ENCODE data around the gene IMPDH2. TPM values are rescaled to one million over a fixed set of nuclear protein-coding genes. Genes with fewer than 3 reads are reported as not detected.

IMPDH2 gene
- total and polyA plus RNA-seq, 2 experiments from 2014 or later, result 118 to 186 TPM

- Histone ChIP-seq H3K9me3 (ENCODE audit: low read depth) (no peaks in the 10 kb centered on the region), H3K4me3 (peak within 1 kb of the TSS; percentile 82), H3K36me3 (peaks cover 32% of the 10 kb centered on the region), H3K4me1 (ENCODE audit: low read depth) (peaks cover 15% of the 10 kb centered on the region), H3K27ac (peak within 1 kb of the TSS; percentile 44), H3K27me3 (no peaks in the 10 kb centered on the region)
- TF ChIP-seq CTCF (IDR thresholded peaks at IDR 0.05; ENCODE audit: low read depth, low read length), result no peak
- DNase-seq (ENCODE audit: low read depth in 1 of 2, low spot score in 1 of 2), result peak; percentile 64 to 79
These were observed 11.1 kb downstream of the IMPDH2 start, which contains the start of gene DALRD3 for GRCh38 chr3:49017971-49018706. DALRD3 (minus strand) TSS chr3:49018580; CDS start chr3:49018564, 16 bp downstream.

- no peak for TF ChIP-seq CTCF (IDR thresholded peaks at IDR 0.05; ENCODE audit: low read depth, low read length)
- peak overlapping the region; percentile 82 for H3K4me3 ChIP-seq
- H3K4me1 ChIP-seq (ENCODE audit: low read depth), result peaks cover 10% of the 10 kb centered on the region
- peak overlapping the region; percentile 44 for H3K27ac ChIP-seq
- no peak for DNase-seq (ENCODE audit: low read depth in 1 of 2, low spot score in 1 of 2)
- peaks cover 35% of the 10 kb centered on the region for H3K36me3 ChIP-seq
- H3K9me3 ChIP-seq (ENCODE audit: low read depth), result no peaks in the 10 kb centered on the region
- H3K27me3 ChIP-seq, result no peaks in the 10 kb centered on the region
These were observed 11.8 kb downstream of the IMPDH2 start for GRCh38 chr3:49017229-49017970.

GRCh38 chr3:49016414-49017228, 12.6 kb downstream of the IMPDH2 start:
- Histone ChIP-seq H3K27me3 (no peaks in the 10 kb centered on the region), H3K4me1 (ENCODE audit: low read depth) (peaks cover 10% of the 10 kb centered on the region), H3K36me3 (peaks cover 38% of the 10 kb centered on the region), H3K9me3 (ENCODE audit: low read depth) (no peaks in the 10 kb centered on the region), H3K27ac (no peak overlapping the region), H3K4me3 (no peak overlapping the region)
- TF ChIP-seq CTCF (IDR thresholded peaks at IDR 0.05; ENCODE audit: low read depth, low read length), result no peak
- no peak for DNase-seq (ENCODE audit: low read depth in 1 of 2, low spot score in 1 of 2)

- Histone ChIP-seq H3K9me3 (ENCODE audit: low read depth) (no peaks in the 10 kb centered on the region), H3K36me3 (peaks cover 38% of the 10 kb centered on the region), H3K4me3 (no peak overlapping the region), H3K27ac (no peak overlapping the region), H3K27me3 (no peaks in the 10 kb centered on the region), H3K4me1 (ENCODE audit: low read depth) (peaks cover 10% of the 10 kb centered on the region)
- no peak for TF ChIP-seq CTCF (IDR thresholded peaks at IDR 0.05; ENCODE audit: low read depth, low read length)
- DNase-seq (ENCODE audit: low read depth in 1 of 2, low spot score in 1 of 2), result no peak
These were observed 13.4 kb downstream of the IMPDH2 start for GRCh38 chr3:49015765-49016164.

- Histone ChIP-seq H3K27ac (no peak overlapping the region), H3K9me3 (ENCODE audit: low read depth) (no peaks in the 10 kb centered on the region), H3K4me1 (ENCODE audit: low read depth) (peaks cover 8% of the 10 kb centered on the region), H3K4me3 (no peak overlapping the region), H3K27me3 (no peaks in the 10 kb centered on the region), H3K36me3 (peaks cover 38% of the 10 kb centered on the region)
- no peak for TF ChIP-seq CTCF (IDR thresholded peaks at IDR 0.05; ENCODE audit: low read depth, low read length)
- no peak for DNase-seq (ENCODE audit: low read depth in 1 of 2, low spot score in 1 of 2)
These were observed 14.1 kb downstream of the IMPDH2 start for GRCh38 chr3:49015072-49015471.
